Astrocyte (in vitro differentiated cells and primary cell): ENCODE results near the gene BCL11B. TPM values are rescaled to one million over a fixed set of nuclear protein-coding genes. Genes with fewer than 3 reads are reported as not detected.

Experiments used
- DNase-seq: peaks from one replicate; pipeline ENCODE4 v3.0.0-alpha.2; 2010; ENCODE audit warnings: low read depth
- FAIRE-seq: peaks from 2 replicates; lab custom pipeline; 2011; peaks lifted over from hg19 to GRCh38; lab: Jason Lieb, UNC
- H2AFZ ChIP-seq: 2 replicates; pipeline ENCODE4 v1.6.0; 2012; ENCODE audit warnings: low read depth, low read length, inconsistent platforms
- H3K27ac ChIP-seq: 2 replicates; pipeline ENCODE4 v1.5.1; 2011; ENCODE audit warnings: low read depth, low read length, inconsistent platforms
- H3K27me3 ChIP-seq: 2 replicates; pipeline ENCODE4 v1.6.0; 2011; ENCODE audit warnings: low read length, inconsistent platforms; ENCODE audit not compliant: insufficient read depth
- H3K36me3 ChIP-seq: 2 replicates; pipeline ENCODE4 v1.5.1; 2011; ENCODE audit warnings: low read length, inconsistent platforms; ENCODE audit not compliant: insufficient read depth
- H3K4me1 ChIP-seq: 2 replicates; pipeline ENCODE4 v1.5.1; 2011; ENCODE audit warnings: low read length, inconsistent platforms; ENCODE audit not compliant: insufficient read depth
- H3K4me2 ChIP-seq: 2 replicates; pipeline ENCODE4 v1.6.0; 2012; ENCODE audit warnings: low read length, inconsistent platforms
- H3K4me3 ChIP-seq: 2 replicates; pipeline ENCODE4 v1.5.1; 2011; ENCODE audit warnings: low read depth, mild to moderate bottlenecking, low read length, inconsistent platforms; ENCODE audit not compliant: insufficient read depth
- H3K79me2 ChIP-seq: 2 replicates; pipeline ENCODE4 v1.6.0; 2012; ENCODE audit warnings: mild to moderate bottlenecking, low read length, inconsistent platforms; ENCODE audit not compliant: insufficient read depth
- H3K9ac ChIP-seq: 2 replicates; pipeline ENCODE4 v1.6.0; 2012; ENCODE audit warnings: mild to moderate bottlenecking, low read length, inconsistent platforms
- H3K9me3 ChIP-seq: 2 replicates; pipeline ENCODE4 v1.5.1; 2012; ENCODE audit warnings: low read depth, mild to moderate bottlenecking, low read length, inconsistent platforms; ENCODE audit not compliant: insufficient read depth
- H4K20me1 ChIP-seq: 2 replicates; pipeline ENCODE4 v1.6.0; 2012; ENCODE audit warnings: low read length, inconsistent platforms; ENCODE audit not compliant: insufficient read depth
- H3K27ac Mint-ChIP-seq: one replicate; pipeline ENCODE4 v1.8.0; 2021; ENCODE audit warnings: mild to moderate bottlenecking, mixed read lengths; ENCODE audit not compliant: unreplicated experiment
- H3K27me3 Mint-ChIP-seq: one replicate; pipeline ENCODE4 v1.8.0; 2021; ENCODE audit warnings: low read depth, mixed read lengths; ENCODE audit not compliant: unreplicated experiment
- H3K36me3 Mint-ChIP-seq: one replicate; pipeline ENCODE4 v1.8.0; 2021; ENCODE audit warnings: low read depth, mixed read lengths; ENCODE audit not compliant: unreplicated experiment
- H3K4me1 Mint-ChIP-seq: one replicate; pipeline ENCODE4 v1.8.0; 2021; ENCODE audit warnings: low read depth, mixed read lengths; ENCODE audit not compliant: unreplicated experiment
- H3K4me3 Mint-ChIP-seq: one replicate; pipeline ENCODE4 v1.8.0; 2021; ENCODE audit warnings: mild to moderate bottlenecking, moderate library complexity, mixed read lengths; ENCODE audit not compliant: unreplicated experiment
- H3K9me3 Mint-ChIP-seq: one replicate; pipeline ENCODE4 v1.8.0; 2021; ENCODE audit warnings: mild to moderate bottlenecking, mixed read lengths; ENCODE audit not compliant: unreplicated experiment
- EZH2 ChIP-seq: IDR thresholded peaks from 2 replicates; pipeline ENCODE4 v1.6.1; 2012; ENCODE audit warnings: mild to moderate bottlenecking, low read length, inconsistent platforms; ENCODE audit not compliant: insufficient read depth
- total RNA-seq: library from RNA; stranded (reverse); gene quantifications from 2 replicates; pipeline ENCODE4 v1.2.1, GENCODE V29; 2021
- TF ChIP-seq, protein P1 (sequence below): IDR thresholded peaks from 2 replicates; pipeline ENCODE4 v1.5.1; 2011; ENCODE audit warnings: low read depth, mild to moderate bottlenecking, inconsistent platforms, low read length, moderate library complexity; ENCODE audit not compliant: insufficient read depth

The BCL11B gene
- total RNA-seq, 1 donor from 2014 or later = 1.1 TPM

DNA sequence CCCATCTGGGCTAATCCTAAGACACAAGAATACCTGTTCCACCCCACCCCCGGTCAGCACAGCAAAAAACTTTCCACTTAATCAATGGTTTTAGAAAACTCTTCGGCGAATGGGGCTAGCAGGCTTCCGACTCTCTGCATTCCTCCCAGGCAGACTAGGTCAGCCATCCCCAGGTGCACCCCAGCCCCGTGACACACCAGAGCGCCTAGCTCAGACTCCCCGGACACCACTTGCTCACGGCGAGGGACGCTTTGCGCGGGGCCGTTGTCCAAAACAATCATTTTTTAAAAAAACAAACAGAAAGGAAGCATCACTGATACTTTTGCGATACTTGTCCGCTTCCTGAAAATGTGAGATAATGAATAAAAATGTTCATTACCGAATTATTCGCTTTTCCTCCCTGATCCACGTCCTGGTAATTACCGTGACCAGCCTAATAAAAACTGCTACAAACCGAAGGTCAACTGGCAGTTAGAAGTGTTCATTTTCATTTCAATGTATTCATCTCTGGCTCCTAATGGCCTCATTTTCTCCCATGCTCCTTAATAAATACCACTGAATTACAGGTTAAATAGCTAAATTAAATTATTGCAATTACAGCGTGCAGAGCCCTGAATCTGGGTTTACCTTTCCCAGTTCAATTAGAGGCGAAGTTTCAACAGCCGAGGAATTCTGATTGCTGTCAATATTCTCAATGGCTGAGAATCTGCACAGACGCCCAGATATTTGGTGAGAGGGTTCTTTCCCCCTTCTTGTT is 73.1 kb downstream of the BCL11B start:
- Histone ChIP-seq H2AFZ (no peak overlapping the region), H3K4me3 (no peak overlapping the region), H3K9ac (no peak overlapping the region), H3K79me2 (no peaks in the 10 kb centered on the region), H3K27ac (no peak overlapping the region), H3K4me1 (no peaks in the 10 kb centered on the region), H3K36me3 (no peaks in the 10 kb centered on the region), H3K27me3 (peaks cover 19% of the 10 kb centered on the region), H3K4me2 (no peak overlapping the region), H3K9me3 (no peaks in the 10 kb centered on the region), H4K20me1 (peaks cover 4% of the 10 kb centered on the region)
- DNase-seq (no peak), FAIRE-seq (no peak)
- Mint-ChIP-seq H3K27ac (no peak overlapping the region), H3K4me1 (no peaks in the 10 kb centered on the region), H3K4me3 (no peak overlapping the region), H3K36me3 (peaks cover 2% of the 10 kb centered on the region), H3K9me3 (no peaks in the 10 kb centered on the region), H3K27me3 (peaks cover 65% of the 10 kb centered on the region)
- no peak for TF ChIP-seq EZH2
- TF ChIP-seq, protein P1, sequence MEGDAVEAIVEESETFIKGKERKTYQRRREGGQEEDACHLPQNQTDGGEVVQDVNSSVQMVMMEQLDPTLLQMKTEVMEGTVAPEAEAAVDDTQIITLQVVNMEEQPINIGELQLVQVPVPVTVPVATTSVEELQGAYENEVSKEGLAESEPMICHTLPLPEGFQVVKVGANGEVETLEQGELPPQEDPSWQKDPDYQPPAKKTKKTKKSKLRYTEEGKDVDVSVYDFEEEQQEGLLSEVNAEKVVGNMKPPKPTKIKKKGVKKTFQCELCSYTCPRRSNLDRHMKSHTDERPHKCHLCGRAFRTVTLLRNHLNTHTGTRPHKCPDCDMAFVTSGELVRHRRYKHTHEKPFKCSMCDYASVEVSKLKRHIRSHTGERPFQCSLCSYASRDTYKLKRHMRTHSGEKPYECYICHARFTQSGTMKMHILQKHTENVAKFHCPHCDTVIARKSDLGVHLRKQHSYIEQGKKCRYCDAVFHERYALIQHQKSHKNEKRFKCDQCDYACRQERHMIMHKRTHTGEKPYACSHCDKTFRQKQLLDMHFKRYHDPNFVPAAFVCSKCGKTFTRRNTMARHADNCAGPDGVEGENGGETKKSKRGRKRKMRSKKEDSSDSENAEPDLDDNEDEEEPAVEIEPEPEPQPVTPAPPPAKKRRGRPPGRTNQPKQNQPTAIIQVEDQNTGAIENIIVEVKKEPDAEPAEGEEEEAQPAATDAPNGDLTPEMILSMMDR = no peak

DNA sequence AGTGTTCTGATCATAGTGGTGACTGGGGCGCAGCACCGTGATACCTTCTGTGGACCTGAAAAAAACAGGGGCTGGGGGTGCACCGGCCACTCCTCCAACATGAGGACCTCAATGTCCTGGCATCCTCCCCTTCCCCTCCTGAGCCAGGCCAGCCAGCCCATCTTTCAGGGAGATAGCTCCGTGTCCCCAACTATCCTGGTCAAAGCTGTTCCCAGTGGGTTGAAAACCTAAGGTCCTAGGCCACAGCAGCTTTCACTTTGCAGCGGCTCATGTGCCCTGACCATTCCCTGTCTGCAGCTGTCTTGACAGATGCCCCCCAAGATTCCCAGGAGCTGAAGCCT is 75.7 kb downstream of the BCL11B start:
- no peak overlapping the region for H2AFZ ChIP-seq
- peaks cover 2% of the 10 kb centered on the region for H3K36me3 Mint-ChIP-seq
- H3K27me3 ChIP-seq = peaks cover 31% of the 10 kb centered on the region
- peaks cover 10% of the 10 kb centered on the region for H3K4me1 ChIP-seq
- H3K79me2 ChIP-seq = no peaks in the 10 kb centered on the region
- peaks cover 4% of the 10 kb centered on the region for H4K20me1 ChIP-seq
- TF ChIP-seq, protein P1 = no peak
- no peak for TF ChIP-seq EZH2
- DNase-seq (no peak), FAIRE-seq (no peak)
- H3K9ac ChIP-seq = no peak overlapping the region
- H3K27ac ChIP-seq = no peak overlapping the region
- H3K4me3 ChIP-seq = no peak overlapping the region
- no peak overlapping the region for H3K27ac Mint-ChIP-seq
- no peaks in the 10 kb centered on the region for H3K36me3 ChIP-seq
- no peaks in the 10 kb centered on the region for H3K9me3 Mint-ChIP-seq
- H3K27me3 Mint-ChIP-seq = peaks cover 51% of the 10 kb centered on the region
- H3K9me3 ChIP-seq = no peaks in the 10 kb centered on the region
- peaks cover 2% of the 10 kb centered on the region for H3K4me1 Mint-ChIP-seq
- H3K4me2 ChIP-seq = no peak overlapping the region
- H3K4me3 Mint-ChIP-seq = no peak overlapping the region
